GM12878 (cell line): ENCODE data around the gene ADAMTS2. TPM values are rescaled to one million over a fixed set of nuclear protein-coding genes. Genes with fewer than 3 reads are reported as not detected.

Experiments used
- ATAC-seq: fragments of 200-7000 bp; cut with Tn5 transposase; 3 replicates; pipeline ENCODE4 v1.9.1; 2020; ENCODE audit warnings: mild to moderate bottlenecking, moderate library complexity
- BruUV-seq: library from RNA; stranded (reverse); fragments of 400-500 nt; replicated peaks from 2 replicates; lab custom pipeline; 2021; lab: Mats Ljungman, UMichigan
- CTCF ChIA-PET: fragments of 300-600 bp; sonication (Branson Sonifier 250); formaldehyde crosslinking; extraction: SDS; loops from one replicate; lab custom pipeline; 2021; ENCODE audit warnings: inconsistent platforms; lab: Yijun Ruan, JAX
- POLR2A ChIA-PET: fragments of 350-600 bp; formaldehyde crosslinking; extraction: SDS; loops from one replicate; lab custom pipeline; 2021; ENCODE audit warnings: inconsistent platforms; lab: Charles Lee
- RAD21 ChIA-PET: fragments of 300-600 bp; sonication (Branson Sonifier 250); formaldehyde crosslinking; loops from one replicate; lab custom pipeline; 2023; ENCODE audit warnings: antibody characterized with exemption; ENCODE audit not compliant: unreplicated experiment; lab: Charles Lee
- SMC1A ChIA-PET: fragments of 300-600 bp; sonication (Branson Sonifier 250); formaldehyde crosslinking; loops from one replicate; lab custom pipeline; 2023; ENCODE audit not compliant: unreplicated experiment, uncharacterized antibody; lab: Charles Lee
- DNase-seq: peaks from one replicate; pipeline ENCODE4 v3.0.0-alpha.2; 2011; ENCODE audit warnings: low read depth, low spot score
- FAIRE-seq: peaks from 3 replicates; lab custom pipeline; 2011; peaks lifted over from hg19 to GRCh38; lab: Jason Lieb, UNC
- H2AFZ ChIP-seq: 2 replicates; pipeline ENCODE4 v1.6.0; 2011; ENCODE audit warnings: low read depth, low read length, control low read depth; ENCODE audit not compliant: control insufficient read depth
- H3K27ac ChIP-seq: 2 replicates; pipeline ENCODE4 v1.5.1; 2011; ENCODE audit warnings: control low read depth; ENCODE audit not compliant: control insufficient read depth, insufficient read depth
- H3K27me3 ChIP-seq, 2 experiments: replicated peaks in 1 of 2; 2 replicates each; pipeline versions ENCODE4 v1.6.0 to v1.6.1; 2011; ENCODE audit warnings: low read length in 1 of 2; ENCODE audit not compliant: control insufficient read depth in 2 of 2, insufficient read depth in 2 of 2
- H3K36me3 ChIP-seq, 2 experiments: 2 replicates each; pipeline ENCODE4 v1.5.1; 2011; ENCODE audit warnings: low read length in 1 of 2; ENCODE audit not compliant: control insufficient read depth in 2 of 2, insufficient read depth in 2 of 2
- H3K4me1 ChIP-seq: 2 replicates; pipeline ENCODE4 v1.6.1; 2011; ENCODE audit warnings: mild to moderate bottlenecking, low read length, moderate library complexity, mixed read lengths; ENCODE audit not compliant: control insufficient read depth, insufficient read depth
- H3K4me2 ChIP-seq: 2 replicates; pipeline ENCODE4 v1.6.0; 2011; ENCODE audit warnings: control low read depth; ENCODE audit not compliant: control insufficient read depth, insufficient read depth
- H3K4me3 ChIP-seq: fragments of 200-600 bp; sonication (generic); 2 replicates; pipeline ENCODE4 v1.5.1; 2016
- H3K79me2 ChIP-seq: 2 replicates; pipeline ENCODE4 v1.6.0; 2011; ENCODE audit warnings: low read length; ENCODE audit not compliant: control insufficient read depth, insufficient read depth
- H3K9ac ChIP-seq: 2 replicates; pipeline ENCODE4 v1.8.0; 2011; ENCODE audit warnings: low read length, control low read depth, mixed read lengths; ENCODE audit not compliant: control insufficient read depth, insufficient read depth
- H3K9me3 ChIP-seq: replicated peaks from 3 replicates; pipeline ENCODE4 v1.5.1; 2011; ENCODE audit warnings: mild to moderate bottlenecking, low read length; ENCODE audit not compliant: control insufficient read depth, insufficient read depth
- H4K20me1 ChIP-seq: 2 replicates; pipeline ENCODE4 v1.6.0; 2011; ENCODE audit not compliant: control insufficient read depth, insufficient read depth
- ATF7 ChIP-seq: fragments of 450-650 bp; IDR thresholded peaks from 2 replicates; pipeline ENCODE4 v1.6.1; 2016; ENCODE audit warnings: low read depth, mild to moderate bottlenecking
- BACH1 ChIP-seq: fragments of 450-650 bp; IDR thresholded peaks from 2 replicates; pipeline ENCODE4 v1.6.1; 2017; ENCODE audit warnings: mild to moderate bottlenecking, borderline replicate concordance
- CBX5 ChIP-seq: sonication (generic); IDR thresholded peaks from 2 replicates; pipeline ENCODE4 v1.6.1; 2016; ENCODE audit warnings: low read depth, moderate library complexity, mild to moderate bottlenecking, inconsistent platforms
- CHD1 ChIP-seq: IDR thresholded peaks from 2 replicates; pipeline ENCODE4 v1.6.1; 2012; ENCODE audit warnings: low read depth, low read length, improper control_type of control experiment
- EGR1 ChIP-seq, 2 experiments: IDR thresholded peaks; 1 replicate in 1 of 2; 2 replicates in 1 of 2; pipeline ENCODE4 v1.6.1; 2011 to 2012; ENCODE audit warnings: low read depth in 2 of 2, low read length in 2 of 2, borderline replicate concordance in 1 of 2, mild to moderate bottlenecking in 1 of 2, moderate library complexity in 1 of 2
- FOS ChIP-seq: IDR thresholded peaks from 3 replicates; pipeline ENCODE4 v1.6.1; 2011; ENCODE audit warnings: borderline replicate concordance; ENCODE audit not compliant: insufficient read length; ENCODE audit errors: extremely low read depth
- HSF1 ChIP-seq: fragments of 150-350 bp; IDR thresholded peaks from 2 replicates; pipeline ENCODE4 v1.6.1; 2014; ENCODE audit warnings: mild to moderate bottlenecking, low read depth, low read length
- IKZF2 ChIP-seq, 2 experiments: fragments of 450-650 bp; IDR thresholded peaks; 2 replicates each; pipeline ENCODE4 v1.6.1; 2017; ENCODE audit warnings: mild to moderate bottlenecking in 2 of 2, moderate library complexity in 2 of 2
- MEF2A ChIP-seq: IDR thresholded peaks from 2 replicates; pipeline ENCODE4 v1.6.1; 2011; ENCODE audit warnings: low read depth, mild to moderate bottlenecking, low read length, moderate library complexity; ENCODE audit not compliant: insufficient read depth
- PBX3 ChIP-seq: IDR thresholded peaks from 2 replicates; pipeline ENCODE4 v1.6.1; 2011; ENCODE audit warnings: mild to moderate bottlenecking, low read depth, low read length, moderate library complexity; ENCODE audit not compliant: insufficient replicate concordance
- RAD21 ChIP-seq: IDR thresholded peaks from 2 replicates; pipeline ENCODE4 v1.6.1; 2011; ENCODE audit warnings: mild to moderate bottlenecking, low read depth, low read length, moderate library complexity; ENCODE audit not compliant: insufficient read depth
- RB1 ChIP-seq: fragments of 450-650 bp; formaldehyde crosslinking; IDR thresholded peaks from 2 replicates; pipeline ENCODE4 v1.6.1; 2017; ENCODE audit warnings: mild to moderate bottlenecking, borderline replicate concordance
- SUZ12 ChIP-seq: fragments of 200-600 bp; sonication (generic); IDR thresholded peaks from one replicate; pipeline ENCODE4 v1.6.1; 2018; ENCODE audit warnings: antibody characterized with exemption, mild to moderate bottlenecking; ENCODE audit not compliant: unreplicated experiment
- TCF7 ChIP-seq: IDR thresholded peaks from 2 replicates; pipeline ENCODE4 v1.6.1; 2014; ENCODE audit warnings: antibody characterized with exemption, borderline replicate concordance
- ZNF24 ChIP-seq: fragments of 450-650 bp; IDR thresholded peaks from 2 replicates; pipeline ENCODE4 v1.6.1; 2017; ENCODE audit warnings: antibody characterized with exemption, mild to moderate bottlenecking
- WGBS: methylation state at CpG from one replicate; pipeline ENCODE4 v1.1.6; 2016; ENCODE audit warnings: low lambda C conversion rate; ENCODE audit not compliant: insufficient replicate concordance, insufficient coverage; ENCODE audit errors: missing lambda C conversion rate; 5-methylcytosine and 5-hydroxymethylcytosine counted together
- in situ Hi-C: fragments of 300-500 bp; cut with MboI; formaldehyde crosslinking; loops from 9 replicates; pipeline ENCODE4 v1.14.3; 2018; ENCODE audit warnings: mixed read lengths
- intact Hi-C: fragments of 100-400 bp; cut with micrococcal nuclease; formaldehyde crosslinking; loops from one replicate; pipeline ENCODE4 v1.14.2; 2022; ENCODE audit not compliant: unreplicated experiment
- polyA plus RNA-seq, 11 experiments: library from polyadenylated mRNA; depleted of rRNA in 4 of 11; unstranded in 6 of 11; stranded (reverse) in 5 of 11; fragments of >200 nt; fragmentation: Nextera tagmentation in 4 of 11; fragmentation: Illumina TruSeq in 1 of 11; extraction: Ambion mirVana in 4 of 11; extraction: Trizol in 1 of 11; gene quantifications; 1 replicate in 1 of 11; 2 replicates in 10 of 11; pipeline versions ENCODE4 v1.2.1 to v1.2.3, GENCODE V29; 2011 to 2016; ENCODE audit warnings: inconsistent platforms in 2 of 11, missing spikeins in 2 of 11, low read depth in 1 of 11
- total RNA-seq, 4 experiments: library from RNA; depleted of rRNA in 3 of 4; stranded (reverse); fragments of >200 nt in 3 of 4; fragmentation: Illumina TruSeq in 1 of 4; extraction: Trizol in 1 of 4; gene quantifications; 2 replicates each; pipeline versions ENCODE4 v1.2.1 to v1.2.3, GENCODE V29; 2013 to 2021
- TF ChIP-seq, protein P1 (sequence below): fragments of 450-650 bp; conservative IDR thresholded peaks from 2 replicates; pipeline ENCODE4 v1.6.1; 2017; ENCODE audit warnings: mild to moderate bottlenecking, moderate library complexity

ADAMTS2 gene
- total and polyA plus RNA-seq, 10 of the 15 experiments (the other 5 are each of a cell fraction or from before 2014, with no cell fraction given): 0.03 to 0.05 TPM; not detected in 8

GRCh38 chr5:179205277-179205676 is 140.0 kb downstream of the ADAMTS2 start (continued):
- TF ChIP-seq IKZF2 (IDR thresholded peaks at IDR 0.05) (no peak), RAD21 (no peak), CBX5 (no peak), FOS (no peak), PBX3 (no peak), CHD1 (no peak), MEF2A (no peak), ZNF24 (no peak)

- Histone ChIP-seq H3K4me3 (no peak overlapping the region), H3K79me2 (no peaks in the 10 kb centered on the region), H3K4me2 (no peak overlapping the region), H4K20me1 (no peaks in the 10 kb centered on the region), H3K4me1 (no peaks in the 10 kb centered on the region), H3K27me3 (no peaks in the 10 kb centered on the region), H3K9me3 (no peaks in the 10 kb centered on the region; the same call in 2 of the 3 replicates), H3K36me3 (no peaks in the 10 kb centered on the region), H3K9ac (no peak overlapping the region), H2AFZ (no peak overlapping the region), H3K27ac (no peak overlapping the region)
- BruUV-seq: no TSS peak
- FAIRE-seq: no peak
- WGBS: 49% methylated on average over 19 of the region's 21 CpGs
- ChIA-PET CTCF (no interaction called here), RAD21 (no interaction called here), POLR2A (no interaction called here), SMC1A (no interaction called here)
- in situ Hi-C loops: no loop called here
- intact Hi-C loops: no loop called here
- no peak for ATAC-seq
- DNase-seq: no peak
- TF ChIP-seq HSF1 (no peak), SUZ12 (no peak), BACH1 (no peak), EGR1 (IDR thresholded peaks at IDR 0.05; ENCODE audit: borderline replicate concordance in 1 of 2, low read depth in 2 of 2, low read length in 2 of 2) (no peak), TCF7 (no peak), RB1 (no peak), ATF7 (no peak)
- TF ChIP-seq, protein P1, sequence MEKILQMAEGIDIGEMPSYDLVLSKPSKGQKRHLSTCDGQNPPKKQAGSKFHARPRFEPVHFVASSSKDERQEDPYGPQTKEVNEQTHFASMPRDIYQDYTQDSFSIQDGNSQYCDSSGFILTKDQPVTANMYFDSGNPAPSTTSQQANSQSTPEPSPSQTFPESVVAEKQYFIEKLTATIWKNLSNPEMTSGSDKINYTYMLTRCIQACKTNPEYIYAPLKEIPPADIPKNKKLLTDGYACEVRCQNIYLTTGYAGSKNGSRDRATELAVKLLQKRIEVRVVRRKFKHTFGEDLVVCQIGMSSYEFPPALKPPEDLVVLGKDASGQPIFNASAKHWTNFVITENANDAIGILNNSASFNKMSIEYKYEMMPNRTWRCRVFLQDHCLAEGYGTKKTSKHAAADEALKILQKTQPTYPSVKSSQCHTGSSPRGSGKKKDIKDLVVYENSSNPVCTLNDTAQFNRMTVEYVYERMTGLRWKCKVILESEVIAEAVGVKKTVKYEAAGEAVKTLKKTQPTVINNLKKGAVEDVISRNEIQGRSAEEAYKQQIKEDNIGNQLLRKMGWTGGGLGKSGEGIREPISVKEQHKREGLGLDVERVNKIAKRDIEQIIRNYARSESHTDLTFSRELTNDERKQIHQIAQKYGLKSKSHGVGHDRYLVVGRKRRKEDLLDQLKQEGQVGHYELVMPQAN: no peak
Observed at GRCh38 chr5:179204572-179204971, 140.7 kb downstream of the ADAMTS2 start.
